ENCODE data around the gene IL27RA. TPM values are rescaled to one million over a fixed set of nuclear protein-coding genes. Genes with fewer than 3 reads are reported as not detected.

Gene IL27RA
- 5.7 TPM for total RNA-seq

DNA sequence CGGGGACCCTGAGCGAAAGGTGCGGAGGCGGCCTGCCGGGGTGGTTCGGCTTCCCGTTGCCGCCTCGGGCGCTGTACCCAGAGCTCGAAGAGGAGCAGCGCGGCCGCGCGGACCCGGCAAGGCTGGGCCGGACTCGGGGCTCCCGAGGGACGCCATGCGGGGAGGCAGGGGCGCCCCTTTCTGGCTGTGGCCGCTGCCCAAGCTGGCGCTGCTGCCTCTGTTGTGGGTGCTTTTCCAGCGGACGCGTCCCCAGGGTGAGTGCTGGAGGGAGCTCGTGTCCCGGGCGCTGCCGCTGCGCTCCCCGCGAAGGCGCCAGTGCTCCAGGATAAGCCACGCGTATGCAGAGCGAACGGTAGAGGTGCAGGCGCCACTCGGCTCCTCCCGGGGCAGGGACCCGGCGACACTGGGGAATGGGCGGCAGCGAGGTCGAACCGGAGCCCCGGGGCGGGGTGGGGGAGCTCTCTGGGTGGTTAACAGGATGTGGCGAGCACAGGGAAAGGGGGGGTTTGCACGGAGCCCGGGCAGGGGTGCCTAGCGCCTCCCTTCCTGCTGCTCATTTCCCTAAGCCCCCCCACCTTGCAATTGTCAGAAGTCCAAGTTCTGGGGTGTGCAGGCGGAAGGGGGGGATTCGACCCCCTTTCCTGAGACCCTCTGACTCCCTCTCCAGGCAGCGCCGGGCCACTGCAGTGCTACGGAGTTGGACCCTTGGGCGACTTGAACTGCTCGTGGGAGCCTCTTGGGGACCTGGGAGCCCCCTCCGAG lies at the start of gene IL27RA:
IL27RA (plus strand) TSS at position 44 of the 762 bp plus-strand sequence; CDS start at position 155, 111 bp downstream.
- DNase-seq (ENCODE audit: low spot score) = peak; percentile 70
- intact Hi-C loops (cut with DNase I) = no loop called here
- peak; percentile 86 for ATAC-seq

DNA sequence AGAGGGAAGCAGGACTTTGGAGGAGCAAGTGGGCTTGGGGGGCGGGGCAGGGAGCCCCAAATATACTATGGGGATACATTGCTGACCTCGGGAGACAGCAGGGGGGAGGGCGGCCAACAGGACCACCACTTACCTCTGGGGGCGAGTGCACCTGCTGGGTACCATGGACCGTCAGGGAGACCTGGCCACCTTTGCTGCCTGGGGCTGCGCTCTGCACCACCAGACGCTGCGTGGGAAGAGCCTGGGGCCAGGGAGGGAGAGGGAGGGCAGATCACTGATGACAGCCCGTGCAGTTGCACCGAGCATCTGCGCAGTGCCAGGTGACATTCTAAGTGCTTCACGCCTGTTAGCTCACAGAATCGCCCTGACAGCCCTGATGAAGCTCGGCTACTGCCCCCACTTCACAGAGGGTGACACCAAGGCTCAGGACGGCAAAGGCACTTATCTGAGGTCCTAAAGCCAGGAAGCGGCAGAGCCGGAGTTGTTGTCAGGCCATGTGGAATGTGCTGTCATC lies 49.5 kb upstream of the IL27RA start:
- no peak for ATAC-seq
- DNase-seq (ENCODE audit: low spot score) = no peak
- intact Hi-C loops (cut with DNase I) = no loop called here

DNA sequence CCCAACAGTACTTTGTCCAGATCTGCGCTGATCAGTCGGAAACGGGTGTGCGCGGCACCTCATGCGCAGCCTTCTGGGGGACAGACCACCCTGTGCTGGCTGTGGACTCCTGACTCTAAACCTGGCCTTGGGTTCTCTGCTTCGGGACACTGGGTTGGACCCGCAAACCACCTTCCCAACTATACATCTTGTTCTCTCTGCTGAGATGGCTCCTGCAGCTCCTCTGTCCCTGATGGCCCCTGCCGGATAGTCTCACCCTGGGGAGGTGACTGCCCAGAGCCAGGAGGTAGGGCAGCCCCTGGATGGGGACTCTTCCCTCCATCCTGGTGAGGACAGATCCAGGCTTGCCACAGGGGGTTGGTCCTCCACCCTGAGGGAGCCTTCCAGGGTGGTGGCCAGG lies 48.8 kb upstream of the IL27RA start:
- ATAC-seq = no peak
- intact Hi-C loops (cut with DNase I) = no loop called here

DNA sequence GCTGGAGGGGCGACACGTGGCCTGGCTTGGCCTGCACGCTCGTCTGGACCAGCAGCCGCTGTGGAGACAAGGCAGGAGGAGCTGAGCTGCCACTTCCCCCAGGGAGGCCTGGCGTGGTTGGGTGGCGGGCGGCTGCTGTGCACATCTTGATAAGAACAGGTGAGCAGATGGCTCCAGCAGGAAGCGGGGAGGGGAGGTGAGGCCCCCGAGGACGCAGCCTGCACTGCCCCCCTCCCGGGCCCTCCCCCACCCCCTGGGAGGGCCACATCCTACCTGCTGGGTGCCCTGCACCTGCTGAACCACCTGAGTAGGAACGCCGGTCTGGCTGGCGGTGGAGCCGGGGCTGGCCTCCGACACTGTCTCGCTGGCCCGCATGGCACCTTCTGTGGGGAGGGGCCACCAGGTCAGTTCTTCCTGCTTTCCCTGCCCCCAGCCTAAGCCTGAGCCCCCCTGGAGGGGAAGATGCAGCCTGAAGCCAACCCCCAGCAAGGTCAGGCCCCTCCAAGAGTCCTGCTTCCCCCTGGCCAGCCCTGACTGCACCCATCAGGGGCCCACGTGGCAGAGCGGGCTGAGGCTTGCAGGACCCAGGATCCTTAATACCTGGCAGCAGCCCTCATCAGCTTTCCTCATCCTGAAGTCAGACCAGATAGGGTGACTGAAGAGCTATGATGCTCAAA lies 48.2 kb upstream of the IL27RA start:
- intact Hi-C loops (cut with DNase I) = no loop called here

More for the DNA sequence above, 48.8 kb upstream of the IL27RA start:
- DNase-seq (ENCODE audit: low spot score) = no peak

DNA sequence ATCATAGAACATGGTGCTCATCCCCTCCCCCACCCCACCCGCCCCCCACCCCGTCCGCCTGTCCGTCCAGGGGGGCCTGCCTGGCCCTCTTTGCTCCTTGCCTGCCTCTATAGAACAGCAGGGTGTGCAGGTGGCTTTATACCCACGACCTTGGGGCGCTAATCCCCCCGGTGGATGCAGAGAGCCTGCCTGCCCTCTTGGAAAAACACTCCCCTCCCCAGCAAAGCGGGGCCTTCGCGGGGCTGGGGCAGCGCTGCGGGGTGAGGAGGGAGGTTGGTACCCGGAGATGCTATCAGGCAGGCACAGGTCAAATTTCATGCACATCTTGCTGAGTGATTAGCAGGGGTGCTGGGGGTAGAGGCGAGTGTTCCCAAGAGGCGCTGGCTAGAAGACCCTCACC lies 47.4 kb upstream of the IL27RA start:
- intact Hi-C loops (cut with DNase I) = no loop called here
- DNase-seq (ENCODE audit: low spot score) (no peak), ATAC-seq (no peak)

More for the DNA sequence above, 48.2 kb upstream of the IL27RA start:
- ATAC-seq (no peak), DNase-seq (ENCODE audit: low spot score) (no peak)

DNA sequence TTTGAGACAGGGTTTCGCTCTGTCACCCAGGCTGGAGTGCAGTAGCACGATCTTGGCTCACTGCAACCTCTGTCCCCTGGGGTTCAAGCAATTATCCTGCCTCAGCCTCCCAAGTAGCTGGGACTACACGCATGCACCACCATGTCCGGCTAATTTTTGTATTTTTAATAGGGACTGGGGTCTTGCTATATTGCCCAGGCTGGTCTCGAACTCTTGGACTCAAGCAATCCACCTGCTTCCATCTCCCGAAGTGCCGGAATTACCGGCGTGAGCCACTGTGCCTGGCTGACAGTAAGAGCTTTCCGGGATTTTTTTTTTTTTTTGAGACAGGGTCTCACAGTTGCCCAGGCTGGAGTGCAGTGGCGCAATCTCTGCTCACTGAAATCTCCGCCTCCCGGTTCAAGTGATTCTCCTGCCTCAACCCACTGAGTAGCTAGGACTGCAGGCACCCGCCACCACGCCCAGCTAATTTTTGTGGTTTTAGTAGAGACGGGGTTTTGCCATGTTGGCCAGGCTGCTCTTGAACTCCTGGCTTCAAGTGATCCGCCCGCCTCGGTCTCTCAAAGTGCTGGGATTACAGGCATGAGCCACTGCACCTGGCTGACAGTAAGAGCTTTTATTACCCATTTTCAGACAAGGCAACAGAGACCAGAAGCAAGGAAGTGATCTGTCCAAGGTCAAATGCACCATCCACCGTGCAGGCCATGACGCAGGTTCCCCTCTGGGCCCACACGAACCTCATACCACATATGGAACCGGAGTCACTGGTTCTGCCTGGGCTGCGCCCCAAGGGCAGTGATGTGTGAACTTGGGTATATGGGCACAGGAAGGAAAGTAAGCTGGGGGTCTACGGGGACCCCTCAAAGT lies 46.5 kb upstream of the IL27RA start:
- intact Hi-C loops (cut with DNase I) = no loop called here
- no peak for ATAC-seq

DNA sequence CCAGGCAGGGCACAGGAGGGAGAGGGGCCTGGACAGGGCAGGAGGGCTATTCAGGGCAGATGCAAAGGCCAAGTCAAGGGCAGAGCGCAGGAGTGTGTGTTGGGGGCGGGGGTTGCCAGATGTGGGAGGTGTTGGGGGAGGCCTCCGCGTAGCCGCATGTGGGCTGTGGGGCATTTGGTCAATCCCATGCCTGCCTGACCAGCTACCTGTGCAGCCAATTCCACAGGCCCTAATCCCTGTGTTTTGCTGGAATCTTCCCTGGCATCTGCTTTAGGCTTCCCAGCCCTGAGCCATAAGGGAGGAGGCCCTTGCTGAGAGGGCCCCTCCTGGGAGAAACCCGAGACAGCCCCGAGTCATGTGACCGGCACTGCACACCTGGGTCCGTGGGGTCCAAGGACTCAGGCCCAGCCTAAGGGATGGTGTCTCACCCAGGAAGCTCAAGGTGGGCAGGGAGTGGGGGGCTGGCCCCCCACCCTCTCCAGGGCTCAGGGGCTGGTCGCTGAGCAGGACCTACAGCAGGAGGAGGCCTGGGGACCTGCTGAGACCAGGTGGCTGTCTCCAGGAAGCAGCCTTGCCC lies 45.7 kb upstream of the IL27RA start:
- DNase-seq (ENCODE audit: low spot score) (no peak), ATAC-seq (peak; percentile 14)
- intact Hi-C loops (cut with DNase I) = no loop called here

More for the DNA sequence above, 46.5 kb upstream of the IL27RA start:
- no peak for DNase-seq (ENCODE audit: low spot score)

DNA sequence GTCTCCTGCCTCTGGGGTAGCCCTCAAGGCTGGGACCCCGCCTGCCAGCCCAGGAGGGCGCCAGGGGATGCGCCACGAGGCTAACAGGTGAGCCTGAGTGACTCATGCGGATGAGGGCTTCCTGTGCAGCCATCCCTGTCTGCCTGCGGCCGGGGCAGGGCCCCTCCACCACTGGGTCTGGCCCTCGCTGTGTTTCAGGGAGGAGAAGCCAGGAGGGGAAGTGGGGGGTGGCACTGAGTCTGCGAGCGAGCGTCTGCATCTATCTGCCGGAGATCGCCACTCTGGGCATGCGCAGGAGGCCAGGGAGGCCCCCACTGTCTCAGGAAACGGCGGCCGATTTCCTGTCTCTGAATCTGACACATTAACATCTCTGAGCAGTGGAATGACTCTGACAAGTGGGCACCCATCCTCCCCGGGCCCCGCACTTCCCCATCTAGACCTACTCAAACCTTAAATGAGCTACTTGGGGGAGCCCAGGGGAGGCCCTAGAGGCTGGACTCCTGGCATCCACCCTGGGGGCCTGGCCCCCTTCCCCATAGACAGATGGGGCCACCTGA lies 45.1 kb upstream of the IL27RA start:
- ATAC-seq (peak; percentile 83), DNase-seq (ENCODE audit: low spot score) (peak; percentile 88)
- intact Hi-C loops (cut with DNase I) = no loop called here

DNA sequence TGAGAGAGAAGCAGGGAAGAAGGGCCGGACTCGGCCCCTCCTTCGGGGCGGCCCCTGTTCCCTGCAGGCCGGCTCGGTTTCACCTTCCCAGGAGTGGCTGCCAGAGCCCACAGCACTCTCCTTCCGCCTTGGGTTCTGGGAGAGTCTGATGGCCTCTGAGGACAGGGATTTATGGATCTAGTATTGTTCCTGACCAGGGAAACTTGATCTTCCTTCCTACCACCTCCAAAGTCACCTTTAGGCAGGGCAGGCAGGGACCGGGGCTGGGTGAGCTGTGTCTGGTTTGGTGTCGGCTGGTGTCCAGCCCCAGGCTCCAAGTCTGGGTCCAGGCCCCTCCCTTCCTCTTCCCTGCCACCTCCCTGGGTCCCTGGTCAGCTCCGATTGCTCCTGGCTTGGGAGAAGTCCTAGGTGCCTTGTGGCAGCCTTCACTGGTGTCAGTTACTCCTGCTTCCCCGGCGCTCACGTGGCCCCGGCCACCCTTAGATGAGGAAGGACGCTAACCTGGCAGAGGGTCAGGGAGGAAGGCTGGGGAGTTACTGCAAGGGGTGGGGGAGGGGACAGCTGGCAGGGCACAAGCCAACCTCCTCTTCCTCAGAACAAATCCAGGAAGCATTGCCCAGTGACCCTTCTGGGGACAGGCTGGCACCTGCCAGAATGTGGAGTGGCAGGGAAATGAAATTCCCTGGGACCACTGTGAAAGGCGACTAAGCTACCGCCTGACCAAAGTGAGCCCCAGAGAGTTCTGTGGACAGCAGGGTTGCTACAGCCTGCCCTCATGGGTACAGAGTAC lies 44.3 kb upstream of the IL27RA start:
- ATAC-seq (peak; percentile 38), DNase-seq (ENCODE audit: low spot score) (no peak)
- intact Hi-C loops (cut with DNase I) = no loop called here

DNA sequence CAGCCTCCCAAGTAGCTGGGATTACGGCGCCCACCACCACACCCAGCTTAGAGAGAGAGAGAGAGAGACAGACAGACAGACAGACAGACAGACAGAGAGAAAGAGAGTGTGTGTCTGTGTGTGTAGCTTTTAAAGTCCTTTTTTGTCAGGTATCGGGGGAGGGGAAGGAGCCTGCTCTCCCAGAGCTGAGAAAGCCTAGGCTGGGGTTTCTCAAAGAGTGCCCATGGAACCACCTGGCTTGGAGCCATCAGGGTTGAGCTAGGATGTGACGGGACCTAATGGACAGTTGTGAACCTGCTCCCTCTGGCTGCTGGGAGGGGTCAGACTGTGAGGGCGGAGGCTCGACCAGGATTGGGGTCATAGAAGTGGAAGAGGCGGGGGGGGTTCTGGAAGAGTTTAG lies 42.1 kb upstream of the IL27RA start:
- intact Hi-C loops (cut with DNase I) = no loop called here
- DNase-seq (ENCODE audit: low spot score) (no peak), ATAC-seq (no peak)

DNA sequence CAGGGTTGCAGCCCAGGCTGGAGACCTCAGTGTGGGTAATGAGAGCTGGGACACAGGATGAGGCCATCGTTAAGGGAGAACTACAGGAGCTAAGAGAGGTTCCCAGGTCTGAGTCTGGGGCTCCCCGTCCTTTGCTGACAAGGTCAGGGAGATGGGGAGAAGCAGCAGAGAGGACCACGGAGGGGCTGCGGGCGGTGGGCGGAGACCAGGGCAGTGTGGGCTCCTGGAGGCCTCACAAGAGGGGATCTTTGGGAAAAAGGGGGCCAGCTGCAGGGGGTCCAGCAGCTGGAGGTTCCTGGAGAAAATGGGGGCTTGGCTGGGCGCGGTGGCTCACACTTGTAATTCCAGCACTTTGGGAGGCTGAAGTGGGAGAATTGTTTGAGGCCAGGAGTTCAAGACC lies 41.5 kb upstream of the IL27RA start:
- intact Hi-C loops (cut with DNase I) = no loop called here
- no peak for ATAC-seq
- DNase-seq (ENCODE audit: low spot score) = no peak

DNA sequence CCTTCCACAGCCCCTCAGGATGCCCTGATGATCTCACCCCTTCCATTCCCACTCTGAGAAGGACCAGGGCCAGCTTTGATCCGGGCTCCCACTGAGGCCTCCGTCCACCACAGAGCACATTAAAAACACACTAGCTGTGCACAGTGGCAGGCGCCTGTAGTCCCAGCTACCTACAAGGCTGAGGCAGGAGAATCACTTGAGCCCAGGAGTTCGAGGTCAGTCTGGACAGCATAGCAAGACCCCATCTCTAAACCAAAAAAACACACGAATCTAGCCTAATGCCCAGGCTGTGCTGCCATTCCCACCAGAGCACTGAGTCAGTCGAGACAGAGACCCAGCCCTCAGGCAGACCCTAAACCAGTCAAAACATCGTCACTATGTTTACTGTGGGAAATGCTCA lies 39.5 kb upstream of the IL27RA start:
- intact Hi-C loops (cut with DNase I) = no loop called here

DNA sequence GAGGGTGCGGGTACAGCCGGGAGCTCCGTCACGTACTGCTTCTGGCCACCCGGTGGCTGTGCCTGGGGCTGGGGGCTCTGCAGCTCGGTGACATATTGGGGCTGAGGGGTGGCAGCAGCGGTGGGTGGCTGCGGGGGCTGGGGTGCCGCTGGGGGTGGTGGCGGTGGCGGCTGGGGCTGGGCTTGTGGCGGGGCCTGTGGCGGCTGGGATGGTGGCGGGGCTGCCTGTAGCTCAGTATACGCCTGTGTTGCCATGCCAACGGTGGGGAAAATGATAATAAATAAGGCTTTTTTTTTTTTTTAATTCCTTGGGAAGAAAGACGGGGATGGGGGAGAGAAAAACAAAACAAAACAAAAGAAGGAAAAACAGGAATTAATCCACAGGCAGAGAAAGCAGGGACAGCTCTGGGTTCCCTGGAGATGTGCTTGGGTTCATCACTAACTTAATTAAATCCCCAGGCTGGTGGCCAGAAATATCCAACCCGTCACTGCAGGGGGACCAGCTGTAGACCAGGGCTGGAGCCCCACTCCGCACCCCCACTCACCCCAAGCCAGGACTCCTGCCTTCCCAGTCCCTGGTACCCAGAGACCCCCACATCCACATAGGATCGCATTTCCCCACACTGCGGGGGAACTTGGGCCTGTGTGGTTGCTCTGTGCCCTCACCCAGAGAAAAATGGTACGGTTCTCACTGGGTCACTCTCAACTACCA lies 37.8 kb upstream of the IL27RA start:
- ATAC-seq = no peak
- no peak for DNase-seq (ENCODE audit: low spot score)
- intact Hi-C loops (cut with DNase I) = no loop called here

More for the DNA sequence above, 39.5 kb upstream of the IL27RA start:
- ATAC-seq = no peak
- no peak for DNase-seq (ENCODE audit: low spot score)

DNA sequence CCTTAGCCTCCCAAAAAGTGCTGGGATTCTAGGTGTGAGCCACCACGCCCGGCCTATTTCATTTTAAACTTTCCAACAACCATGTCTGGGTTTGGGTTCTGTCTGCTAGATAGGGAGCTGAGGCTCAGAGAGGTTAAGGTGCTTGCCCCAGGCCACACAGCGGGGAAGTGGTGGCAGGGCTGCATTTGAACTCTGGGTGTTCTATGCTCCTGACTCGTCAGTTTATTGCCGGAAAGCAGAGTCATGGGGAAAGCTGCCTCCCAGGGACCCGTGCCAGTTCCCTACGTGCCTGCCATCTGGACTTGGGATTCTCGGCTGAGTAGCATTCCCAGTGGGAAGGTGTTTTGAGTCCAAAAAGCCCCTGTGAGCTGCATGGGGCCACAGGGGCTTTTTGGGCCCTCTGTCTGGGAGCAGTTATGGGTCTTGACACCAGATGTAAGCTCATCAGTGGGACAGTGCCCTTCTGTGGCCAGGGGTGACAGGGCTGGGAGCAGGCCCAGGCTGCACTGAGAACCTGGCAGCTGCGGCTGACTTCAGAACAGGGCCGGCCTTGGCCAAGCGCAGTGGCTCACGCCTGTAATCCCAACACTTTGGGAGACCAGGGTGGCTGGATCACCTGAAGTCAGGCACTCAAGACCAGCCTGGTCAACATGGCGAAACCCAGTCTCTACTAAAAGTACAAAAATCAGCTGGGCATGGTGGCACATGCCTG lies 36.4 kb upstream of the IL27RA start:
- ATAC-seq = peak; percentile 61
- intact Hi-C loops (cut with DNase I) = no loop called here
- DNase-seq (ENCODE audit: low spot score) = no peak

DNA sequence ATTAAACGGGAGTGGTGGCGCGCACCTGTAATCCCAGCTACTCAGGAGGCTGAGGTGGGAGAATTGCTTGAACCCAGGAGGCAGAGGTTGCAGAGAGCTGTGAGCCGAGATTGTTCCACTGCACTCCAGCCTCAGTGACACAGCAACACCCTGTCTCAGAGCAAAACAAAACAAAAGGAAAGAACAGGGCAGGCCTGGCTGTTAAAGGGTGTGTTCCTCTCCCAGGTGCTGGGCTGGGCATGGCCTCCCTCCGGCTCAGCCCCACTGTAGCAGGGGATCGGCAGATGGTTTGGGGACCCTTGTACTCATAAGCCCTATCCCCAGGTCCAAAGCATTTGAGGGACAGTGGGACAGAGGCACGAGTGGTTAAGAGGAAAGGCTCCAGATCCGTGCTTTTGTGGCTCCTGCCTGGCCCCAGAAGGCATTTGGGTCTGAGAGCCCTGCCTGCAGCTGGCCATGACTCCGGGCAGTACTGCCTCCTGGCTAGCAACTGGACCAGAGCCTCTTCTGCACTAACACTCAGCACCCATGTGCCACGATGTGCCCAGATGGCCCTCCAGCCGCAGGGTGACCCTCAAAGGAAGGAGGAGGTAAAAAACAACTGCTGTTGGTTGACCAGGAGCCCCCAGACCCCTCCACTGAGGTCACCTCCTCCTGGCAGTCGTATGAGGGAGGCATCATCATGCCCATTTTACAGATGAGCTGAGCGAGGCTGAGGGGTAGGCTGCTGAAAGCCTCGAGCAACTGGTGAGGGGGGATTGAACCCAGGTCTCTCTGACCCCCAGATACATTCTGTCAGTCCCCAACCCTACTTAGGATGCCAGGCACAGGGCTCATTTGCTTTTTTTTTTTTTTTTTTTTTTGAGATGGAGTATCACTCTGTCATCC lies 35.4 kb upstream of the IL27RA start:
- DNase-seq (ENCODE audit: low spot score) = no peak
- intact Hi-C loops (cut with DNase I) = no loop called here
- ATAC-seq = no peak

Measured in sciatic nerve (tissue), 2 donors.